ENCODE data around the gene GJD4. TPM values are rescaled to one million over a fixed set of nuclear protein-coding genes. Genes with fewer than 3 reads are reported as not detected.

The GJD4 gene
- polyA plus RNA-seq, 3 donors, result not detected

DNA sequence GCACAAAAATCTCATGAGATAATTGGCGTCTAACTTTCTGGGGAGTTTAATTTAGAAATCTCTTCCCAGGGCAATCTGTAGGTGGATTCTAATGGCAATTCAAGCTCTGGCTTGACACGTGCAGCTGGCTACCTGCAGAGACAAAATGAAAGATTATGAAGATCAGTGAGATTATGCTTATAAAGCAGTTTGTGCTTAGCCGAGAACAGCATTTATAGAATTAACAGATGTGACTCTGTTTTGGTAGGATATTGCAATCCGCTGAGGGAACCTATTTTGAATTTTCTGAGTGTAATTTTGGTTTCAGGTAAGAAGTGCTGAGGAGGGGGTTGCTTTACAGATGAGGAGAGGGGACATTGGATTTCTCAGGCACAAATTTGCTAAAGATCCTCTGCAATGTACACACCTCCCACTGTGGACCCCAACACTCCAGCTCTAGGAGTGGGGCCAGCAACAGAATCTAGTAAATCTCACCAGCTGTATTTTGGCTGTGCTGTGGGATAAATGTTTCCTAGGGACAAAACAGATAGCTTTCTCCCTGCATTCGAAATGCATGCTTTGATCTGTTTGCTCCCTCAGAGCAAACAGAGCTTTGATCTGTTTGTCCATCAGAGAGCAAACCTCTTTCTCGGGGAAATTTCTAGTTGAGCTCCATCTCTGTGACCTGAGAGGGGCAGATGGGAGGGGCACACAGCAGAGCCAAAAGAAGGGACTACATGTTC lies 7.4 kb downstream of the GJD4 start:
- Mint-ChIP-seq H3K9me3 (peaks cover 3 to 22% (median 14%) of the 10 kb centered on the region in 7 donors), H3K27me3 (ENCODE audit: low read depth in 3 of 3) (peaks cover 35 to 37% (median 37%) of the 10 kb centered on the region in 3 donors), H3K4me1 (peaks cover 3% of the 10 kb centered on the region)

DNA sequence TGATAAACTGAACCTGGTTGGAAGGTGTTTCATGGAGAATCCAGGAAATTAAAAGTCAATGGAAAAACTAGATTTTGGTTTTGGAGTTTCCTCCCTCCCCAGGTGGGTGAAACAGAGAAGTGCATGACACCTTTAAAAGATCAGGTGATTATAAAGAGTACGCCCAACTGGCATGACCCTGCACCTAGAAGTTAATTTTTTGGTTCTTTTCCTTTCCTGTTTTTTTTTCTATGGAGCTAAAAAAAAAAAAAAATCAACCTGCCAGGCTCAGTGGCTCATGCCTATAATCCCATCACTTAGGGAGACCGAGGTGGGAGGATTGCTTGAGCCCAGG lies 7.9 kb downstream of the GJD4 start:
- H3K9me3 ChIP-seq (replicated peaks in 1 of 2; ENCODE audit: control insufficient read depth in 1 of 2, insufficient read depth in 1 of 2, low read length in 2 of 2), result peaks cover 3 to 12% of the 10 kb centered on the region in 2 donors
- H2AFZ ChIP-seq (ENCODE audit: insufficient read depth, low read depth, low read length, poor library complexity, severe bottlenecking), result no peak overlapping the region
- peaks cover 4 to 10% of the 10 kb centered on the region in 2 donors for H3K27me3 ChIP-seq (ENCODE audit: control insufficient read depth in 2 of 2, insufficient read depth in 2 of 2, low read length in 2 of 2)
- H3K4me1 ChIP-seq (ENCODE audit: control insufficient read depth in 1 of 2, insufficient read depth in 2 of 2, low read length in 2 of 2), result peaks cover 2% of the 10 kb centered on the region in 2 donors
- no peak for DNase-seq
- H3K9ac ChIP-seq (ENCODE audit: insufficient read depth, low read length, poor library complexity, severe bottlenecking), result no peak overlapping the region
- TF ChIP-seq, protein P1, sequence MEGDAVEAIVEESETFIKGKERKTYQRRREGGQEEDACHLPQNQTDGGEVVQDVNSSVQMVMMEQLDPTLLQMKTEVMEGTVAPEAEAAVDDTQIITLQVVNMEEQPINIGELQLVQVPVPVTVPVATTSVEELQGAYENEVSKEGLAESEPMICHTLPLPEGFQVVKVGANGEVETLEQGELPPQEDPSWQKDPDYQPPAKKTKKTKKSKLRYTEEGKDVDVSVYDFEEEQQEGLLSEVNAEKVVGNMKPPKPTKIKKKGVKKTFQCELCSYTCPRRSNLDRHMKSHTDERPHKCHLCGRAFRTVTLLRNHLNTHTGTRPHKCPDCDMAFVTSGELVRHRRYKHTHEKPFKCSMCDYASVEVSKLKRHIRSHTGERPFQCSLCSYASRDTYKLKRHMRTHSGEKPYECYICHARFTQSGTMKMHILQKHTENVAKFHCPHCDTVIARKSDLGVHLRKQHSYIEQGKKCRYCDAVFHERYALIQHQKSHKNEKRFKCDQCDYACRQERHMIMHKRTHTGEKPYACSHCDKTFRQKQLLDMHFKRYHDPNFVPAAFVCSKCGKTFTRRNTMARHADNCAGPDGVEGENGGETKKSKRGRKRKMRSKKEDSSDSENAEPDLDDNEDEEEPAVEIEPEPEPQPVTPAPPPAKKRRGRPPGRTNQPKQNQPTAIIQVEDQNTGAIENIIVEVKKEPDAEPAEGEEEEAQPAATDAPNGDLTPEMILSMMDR (IDR thresholded peaks at IDR 0.05), result no peak
- Mint-ChIP-seq H3K4me3 (no peak overlapping the region), H3K36me3 (no peaks in the 10 kb centered on the region), H3K27me3 (ENCODE audit: low read depth in 3 of 3) (peaks cover 30 to 33% (median 32%) of the 10 kb centered on the region in 3 donors), H3K27ac (no peak overlapping the region), H3K4me1 (no peaks in the 10 kb centered on the region), H3K9me3 (peaks cover 3 to 17% (median 16%) of the 10 kb centered on the region in 7 donors)
- no peak overlapping the region for H3K27ac ChIP-seq (ENCODE audit: low read depth in 1 of 2, low read length in 2 of 2)
- intact Hi-C loops (cut with micrococcal nuclease), result no loop called here
- no CpG with 5 or more reads among the region's 2 CpGs for WGBS (ENCODE audit: insufficient coverage)
- H3K79me2 ChIP-seq (ENCODE audit: insufficient read depth, low read length), result no peaks in the 10 kb centered on the region
- no peak overlapping the region for H3K4me3 ChIP-seq (replicated peaks in 1 of 3; ENCODE audit: low read depth in 2 of 3, low read length in 3 of 3)
- no peaks in the 10 kb centered on the region for H3K36me3 ChIP-seq (replicated peaks in 1 of 2; ENCODE audit: control insufficient read depth in 1 of 2, insufficient read depth in 2 of 2, low read length in 2 of 2)
- no peak overlapping the region for H3K4me2 ChIP-seq (replicated peaks; ENCODE audit: extremely low read depth, low read length, poor library complexity, severe bottlenecking)
- no peaks in the 10 kb centered on the region for H4K20me1 ChIP-seq (ENCODE audit: insufficient read depth, low read length)

More for the DNA sequence above, 7.4 kb downstream of the GJD4 start:
- Histone ChIP-seq H3K27ac (ENCODE audit: low read depth in 1 of 2, low read length in 2 of 2) (no peak overlapping the region), H3K9ac (ENCODE audit: insufficient read depth, low read length, poor library complexity, severe bottlenecking) (no peak overlapping the region), H3K9me3 (replicated peaks in 1 of 2; ENCODE audit: control insufficient read depth in 1 of 2, insufficient read depth in 1 of 2, low read length in 2 of 2) (peaks cover 3 to 12% of the 10 kb centered on the region in 2 donors), H3K4me3 (replicated peaks in 1 of 3; ENCODE audit: low read depth in 2 of 3, low read length in 3 of 3) (no peak overlapping the region), H2AFZ (ENCODE audit: insufficient read depth, low read depth, low read length, poor library complexity, severe bottlenecking) (no peak overlapping the region), H3K4me2 (replicated peaks; ENCODE audit: extremely low read depth, low read length, poor library complexity, severe bottlenecking) (no peak overlapping the region), H3K27me3 (ENCODE audit: control insufficient read depth in 2 of 2, insufficient read depth in 2 of 2, low read length in 2 of 2) (peaks cover 4 to 15% of the 10 kb centered on the region in 2 donors), H3K36me3 (replicated peaks in 1 of 2; ENCODE audit: control insufficient read depth in 1 of 2, insufficient read depth in 2 of 2, low read length in 2 of 2) (no peaks in the 10 kb centered on the region), H3K79me2 (ENCODE audit: insufficient read depth, low read length) (no peaks in the 10 kb centered on the region), H4K20me1 (ENCODE audit: insufficient read depth, low read length) (no peaks in the 10 kb centered on the region), H3K4me1 (ENCODE audit: control insufficient read depth in 1 of 2, insufficient read depth in 2 of 2, low read length in 2 of 2) (peaks cover 5 to 7% of the 10 kb centered on the region in 2 donors)
- intact Hi-C loops (cut with micrococcal nuclease), result no loop called here
- Mint-ChIP-seq H3K27ac (no peak overlapping the region), H3K36me3 (no peaks in the 10 kb centered on the region), H3K4me3 (peak overlapping the region in 1 of 2 donors; percentile 19)
- no peak for DNase-seq
- TF ChIP-seq, protein P1 (IDR thresholded peaks at IDR 0.05), result no peak
- WGBS (ENCODE audit: insufficient coverage), result 84% methylated on average over 5 of the region's 6 CpGs

Measured in CD14-positive monocyte (primary cell).